ENCODE measurements around the gene DOCK10. TPM values are rescaled to one million over a fixed set of nuclear protein-coding genes. Genes with fewer than 3 reads are reported as not detected.

DOCK10 gene
- total RNA-seq, 4 donors from 2014 or later = 8.1 to 35.4 (median 17.2) TPM

GRCh38 chr2:224869601-224870233 lies 172.6 kb downstream of the DOCK10 start:
- H3K27me3 ChIP-seq = no peaks in the 10 kb centered on the region
- WGBS = 51% methylated on average over 3 of the region's 3 CpGs

DNA sequence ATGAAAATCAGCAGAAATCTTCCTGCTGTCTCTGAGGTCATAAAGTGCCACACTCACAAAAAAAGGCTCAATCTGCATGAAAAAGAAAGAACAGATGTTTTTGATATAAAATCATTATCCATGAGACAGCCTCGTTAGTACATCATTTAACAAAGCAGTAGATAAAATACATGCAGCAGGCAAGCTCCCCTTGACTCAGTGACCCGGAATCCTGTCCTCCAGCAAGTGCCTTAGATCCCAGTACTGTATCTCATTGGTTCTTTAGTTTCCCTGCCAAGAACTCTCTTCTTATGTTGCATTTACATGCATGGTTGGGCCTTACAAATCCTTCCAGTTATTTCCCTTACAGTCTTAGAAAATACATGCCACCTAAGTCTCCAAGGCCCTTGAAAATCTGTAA lies 177.3 kb downstream of the DOCK10 start:
- Histone ChIP-seq H3K4me3 (no peak overlapping the region), H3K36me3 (no peaks in the 10 kb centered on the region), H3K27ac (no peak overlapping the region), H3K9me3 (no peaks in the 10 kb centered on the region), H3K4me1 (peaks cover 8% of the 10 kb centered on the region), H3K27me3 (no peaks in the 10 kb centered on the region)
- DNase-seq (ENCODE audit: low spot score in 2 of 2) = no peak
- TF ChIP-seq POLR2A (IDR thresholded peaks at IDR 0.05) (no peak), CTCF (IDR thresholded peaks at IDR 0.05) (no peak), EP300 (IDR thresholded peaks at IDR 0.05) (no peak), POLR2AphosphoS5 (IDR thresholded peaks at IDR 0.05) (no peak)
- WGBS = 70% methylated on average over 2 of the region's 2 CpGs

More at GRCh38 chr2:224869601-224870233, 172.6 kb downstream of the DOCK10 start:
- H3K36me3 ChIP-seq = peaks cover 3% of the 10 kb centered on the region
- peaks cover 6% of the 10 kb centered on the region for H3K4me1 ChIP-seq
- no peak overlapping the region for H3K4me3 ChIP-seq
- DNase-seq (ENCODE audit: low spot score in 2 of 2) = no peak
- no peaks in the 10 kb centered on the region for H3K9me3 ChIP-seq
- no peak for TF ChIP-seq EP300 (IDR thresholded peaks at IDR 0.05)
- no peak for TF ChIP-seq CTCF (IDR thresholded peaks at IDR 0.05)
- TF ChIP-seq POLR2AphosphoS5 (IDR thresholded peaks at IDR 0.05) = no peak
- no peak for TF ChIP-seq POLR2A (IDR thresholded peaks at IDR 0.05)
- H3K27ac ChIP-seq = no peak overlapping the region

- no peaks in the 10 kb centered on the region for H3K9me3 ChIP-seq
- no peak overlapping the region for H3K27ac ChIP-seq
- no peak for DNase-seq (ENCODE audit: low spot score in 2 of 2)
- 47% methylated on average over 4 of the region's 4 CpGs for WGBS
- no peaks in the 10 kb centered on the region for H3K36me3 ChIP-seq
- H3K4me3 ChIP-seq = no peak overlapping the region
- H3K27me3 ChIP-seq = no peaks in the 10 kb centered on the region
- peaks cover 3% of the 10 kb centered on the region for H3K4me1 ChIP-seq
- TF ChIP-seq POLR2AphosphoS5 (IDR thresholded peaks at IDR 0.05) (no peak), EP300 (IDR thresholded peaks at IDR 0.05) (no peak), CTCF (IDR thresholded peaks at IDR 0.05) (no peak), POLR2A (IDR thresholded peaks at IDR 0.05) (no peak)
Observed at GRCh38 chr2:224861266-224861665, 181.0 kb downstream of the DOCK10 start.

DNA sequence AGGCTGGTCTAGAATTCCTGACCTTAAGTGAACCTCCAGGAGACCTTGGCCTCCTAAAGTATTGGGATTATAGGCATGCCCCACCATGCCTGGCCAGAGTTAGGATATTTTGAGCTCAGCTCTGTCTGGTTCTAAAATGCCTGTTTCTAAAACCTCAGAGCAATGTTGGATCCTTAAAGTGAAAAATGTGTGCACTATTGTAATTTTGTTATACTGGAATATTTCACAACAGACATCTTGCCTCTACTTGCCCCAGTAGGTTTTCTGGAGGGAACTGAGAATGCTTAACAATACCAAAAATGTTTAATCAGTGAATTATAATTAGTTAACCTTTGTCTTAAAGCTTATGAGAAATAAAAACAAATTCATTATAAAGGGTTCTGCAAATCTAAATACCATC lies 181.5 kb downstream of the DOCK10 start:
- Histone ChIP-seq H3K27ac (no peak overlapping the region), H3K9me3 (no peaks in the 10 kb centered on the region), H3K27me3 (no peaks in the 10 kb centered on the region), H3K4me1 (peaks cover 3% of the 10 kb centered on the region), H3K36me3 (no peaks in the 10 kb centered on the region), H3K4me3 (no peak overlapping the region)
- TF ChIP-seq CTCF (IDR thresholded peaks at IDR 0.05) (no peak), EP300 (IDR thresholded peaks at IDR 0.05) (no peak), POLR2A (IDR thresholded peaks at IDR 0.05) (no peak), POLR2AphosphoS5 (IDR thresholded peaks at IDR 0.05) (no peak)
- no peak for DNase-seq (ENCODE audit: low spot score in 2 of 2)

DNA sequence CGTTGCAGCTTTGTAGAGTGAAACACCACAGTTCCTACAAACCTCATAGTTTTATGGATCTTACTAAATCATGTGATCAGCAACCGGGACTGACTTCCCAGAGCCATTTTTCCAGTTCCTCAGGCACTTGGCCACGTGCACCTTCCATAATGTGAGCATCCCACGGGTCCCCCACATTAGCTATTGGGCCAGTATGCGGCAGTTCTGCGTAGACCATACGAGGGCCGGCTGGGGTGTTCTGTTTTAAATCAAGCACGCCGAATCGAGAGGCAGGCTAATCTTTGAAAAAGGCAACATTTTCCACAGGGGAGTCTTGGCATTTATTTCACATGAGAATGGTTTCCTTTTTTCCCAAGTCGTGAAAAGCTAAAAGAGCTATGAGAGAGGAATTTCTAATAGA lies 190.5 kb downstream of the DOCK10 start:
- Histone ChIP-seq H3K4me3 (no peak overlapping the region), H3K27ac (no peak overlapping the region), H3K4me1 (peaks cover 7% of the 10 kb centered on the region), H3K36me3 (peaks cover 3% of the 10 kb centered on the region), H3K27me3 (no peaks in the 10 kb centered on the region), H3K9me3 (no peaks in the 10 kb centered on the region)
- TF ChIP-seq POLR2A (IDR thresholded peaks at IDR 0.05) = no peak
- no peak for TF ChIP-seq POLR2AphosphoS5 (IDR thresholded peaks at IDR 0.05)
- no peak for TF ChIP-seq EP300 (IDR thresholded peaks at IDR 0.05)
- no peak for TF ChIP-seq CTCF (IDR thresholded peaks at IDR 0.05)
- no peak for DNase-seq (ENCODE audit: low spot score in 2 of 2)
- 86% methylated on average over 12 of the region's 12 CpGs for WGBS

Measured in suprapubic skin (tissue), 4 donors.